ENCODE measurements around the gene TRRAP. TPM values are rescaled to one million over a fixed set of nuclear protein-coding genes. Genes with fewer than 3 reads are reported as not detected.

The TRRAP gene
- total and polyA plus RNA-seq, 7 donors, result 2.4 to 35.5 (median 18.9) TPM

- peaks cover 0 to 55% (median 13%) of the 10 kb centered on the region in 4 donors for H3K36me3 ChIP-seq
- H3K27ac ChIP-seq, result no peak overlapping the region
- H3K9me3 ChIP-seq, result no peaks in the 10 kb centered on the region
- 91% methylated on average over 9 of the region's 9 CpGs for WGBS, 2 donors
- H3K4me1 ChIP-seq, result peaks cover 0 to 19% (median 14%) of the 10 kb centered on the region in 4 donors
- H3K27me3 ChIP-seq, result no peaks in the 10 kb centered on the region
- intact Hi-C loops (cut with DNase I), result no loop called here
- H3K4me3 ChIP-seq, result no peak overlapping the region
- DNase-seq, result no peak
- TF ChIP-seq EP300 (IDR thresholded peaks at IDR 0.05) (no peak), POLR2AphosphoS5 (IDR thresholded peaks at IDR 0.05) (no peak), POLR2A (IDR thresholded peaks at IDR 0.05) (no peak)
- TF ChIP-seq, protein P1, sequence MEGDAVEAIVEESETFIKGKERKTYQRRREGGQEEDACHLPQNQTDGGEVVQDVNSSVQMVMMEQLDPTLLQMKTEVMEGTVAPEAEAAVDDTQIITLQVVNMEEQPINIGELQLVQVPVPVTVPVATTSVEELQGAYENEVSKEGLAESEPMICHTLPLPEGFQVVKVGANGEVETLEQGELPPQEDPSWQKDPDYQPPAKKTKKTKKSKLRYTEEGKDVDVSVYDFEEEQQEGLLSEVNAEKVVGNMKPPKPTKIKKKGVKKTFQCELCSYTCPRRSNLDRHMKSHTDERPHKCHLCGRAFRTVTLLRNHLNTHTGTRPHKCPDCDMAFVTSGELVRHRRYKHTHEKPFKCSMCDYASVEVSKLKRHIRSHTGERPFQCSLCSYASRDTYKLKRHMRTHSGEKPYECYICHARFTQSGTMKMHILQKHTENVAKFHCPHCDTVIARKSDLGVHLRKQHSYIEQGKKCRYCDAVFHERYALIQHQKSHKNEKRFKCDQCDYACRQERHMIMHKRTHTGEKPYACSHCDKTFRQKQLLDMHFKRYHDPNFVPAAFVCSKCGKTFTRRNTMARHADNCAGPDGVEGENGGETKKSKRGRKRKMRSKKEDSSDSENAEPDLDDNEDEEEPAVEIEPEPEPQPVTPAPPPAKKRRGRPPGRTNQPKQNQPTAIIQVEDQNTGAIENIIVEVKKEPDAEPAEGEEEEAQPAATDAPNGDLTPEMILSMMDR (IDR thresholded peaks at IDR 0.05), result no peak
Observed at GRCh38 chr7:98881561-98882315, 3.4 kb downstream of the TRRAP start.

- DNase-seq, result no peak
- Histone ChIP-seq H3K27me3 (no peaks in the 10 kb centered on the region), H3K27ac (no peak overlapping the region), H3K4me1 (peaks cover 0 to 11% (median 9%) of the 10 kb centered on the region in 4 donors), H3K36me3 (peaks cover 0 to 72% (median 13%) of the 10 kb centered on the region in 4 donors), H3K9me3 (no peaks in the 10 kb centered on the region), H3K4me3 (no peak overlapping the region)
- 88 to 91% methylated on average over 4 of the region's 4 CpGs for WGBS, 2 donors
- intact Hi-C loops (cut with DNase I), result no loop called here
- TF ChIP-seq EP300 (IDR thresholded peaks at IDR 0.05) (no peak), POLR2A (IDR thresholded peaks at IDR 0.05) (no peak), POLR2AphosphoS5 (IDR thresholded peaks at IDR 0.05) (no peak)
- TF ChIP-seq, protein P1 (IDR thresholded peaks at IDR 0.05), result no peak
Observed at GRCh38 chr7:98884416-98884815, 6.1 kb downstream of the TRRAP start.

- Histone ChIP-seq H3K27me3 (no peaks in the 10 kb centered on the region), H3K4me3 (no peak overlapping the region), H3K4me1 (no peaks in the 10 kb centered on the region), H3K9me3 (no peaks in the 10 kb centered on the region), H3K27ac (no peak overlapping the region), H3K36me3 (peaks cover 0 to 86% (median 22%) of the 10 kb centered on the region in 4 donors)
- intact Hi-C loops (cut with DNase I), result no loop called here
- no peak for DNase-seq
- TF ChIP-seq POLR2A (IDR thresholded peaks at IDR 0.05) (no peak), EP300 (IDR thresholded peaks at IDR 0.05) (no peak), POLR2AphosphoS5 (IDR thresholded peaks at IDR 0.05) (no peak)
- TF ChIP-seq, protein P1 (IDR thresholded peaks at IDR 0.05), result no peak
Observed at GRCh38 chr7:98887038-98887437, 8.7 kb downstream of the TRRAP start.

- Histone ChIP-seq H3K27me3 (no peaks in the 10 kb centered on the region), H3K9me3 (no peaks in the 10 kb centered on the region), H3K36me3 (peaks cover 28 to 89% (median 39%) of the 10 kb centered on the region in 4 donors), H3K27ac (no peak overlapping the region), H3K4me1 (no peaks in the 10 kb centered on the region), H3K4me3 (no peak overlapping the region)
- DNase-seq, result no peak
- TF ChIP-seq POLR2AphosphoS5 (IDR thresholded peaks at IDR 0.05), result no peak
- WGBS, 2 donors, result 97 to 99% methylated on average over 7 of the region's 7 CpGs
- intact Hi-C loops (cut with DNase I), result no loop called here
Observed at GRCh38 chr7:98892609-98893008, 14.3 kb downstream of the TRRAP start.

GRCh38 chr7:98899816-98900215, 21.5 kb downstream of the TRRAP start:
- Histone ChIP-seq H3K9me3 (no peaks in the 10 kb centered on the region), H3K27me3 (no peaks in the 10 kb centered on the region), H3K27ac (no peak overlapping the region), H3K4me3 (no peak overlapping the region), H3K4me1 (no peaks in the 10 kb centered on the region), H3K36me3 (peaks cover 42 to 100% (median 65%) of the 10 kb centered on the region in 4 donors)
- 95 to 96% methylated on average over 7 of the region's 7 CpGs for WGBS, 2 donors
- no peak for TF ChIP-seq EP300 (IDR thresholded peaks at IDR 0.05)
- TF ChIP-seq, protein P1 (IDR thresholded peaks at IDR 0.05), result no peak
- no peak for TF ChIP-seq POLR2AphosphoS5 (IDR thresholded peaks at IDR 0.05)
- no peak for TF ChIP-seq POLR2A (IDR thresholded peaks at IDR 0.05)
- DNase-seq, result no peak
- intact Hi-C loops (cut with DNase I), result no loop called here
